ENCODE measurements around the gene PPP1R1A.

- no peak for TF ChIP-seq CTCF (conservative IDR thresholded peaks at IDR 0.05; ENCODE audit: low read depth, low read length)
- TF ChIP-seq EZH2phosphoT487 (IDR thresholded peaks at IDR 0.05; ENCODE audit: borderline replicate concordance, low read length): no peak
- no peak for TF ChIP-seq EZH2 (IDR thresholded peaks at IDR 0.05; ENCODE audit: low read length, unreplicated experiment)
These were observed 23.8 kb upstream of the PPP1R1A start for GRCh38 chr12:54612225-54612750.
